Liver (tissue), 3 donors: ENCODE data around the gene COL4A1.

Experiments used
- CTCF ChIP-seq: fragments of 150-350 bp; IDR thresholded peaks from 2 replicates; pipeline ENCODE4 v1.5.1; 2017; ENCODE audit warnings: improper control_type of control experiment, low read depth, low read length; ENCODE audit not compliant: missing input control
- GABPA ChIP-seq, 2 donors: IDR thresholded peaks in 1 of 2; conservative IDR thresholded peaks in 1 of 2; 2 replicates each; pipeline ENCODE4 v1.6.1; 2016; ENCODE audit warnings: antibody characterized with exemption in 2 of 2, mild to moderate bottlenecking in 1 of 2, moderate library complexity in 1 of 2
- MAX ChIP-seq: IDR thresholded peaks from 2 replicates; pipeline ENCODE4 v1.6.1; 2016; ENCODE audit warnings: antibody characterized with exemption
- RAD21 ChIP-seq, 2 donors: IDR thresholded peaks; 2 replicates each; pipeline ENCODE4 v1.6.1; 2016; ENCODE audit warnings: antibody characterized with exemption in 2 of 2, mild to moderate bottlenecking in 2 of 2
- REST ChIP-seq: IDR thresholded peaks from 2 replicates; pipeline ENCODE4 v1.6.1; 2016; ENCODE audit warnings: antibody characterized with exemption, mild to moderate bottlenecking
- TF ChIP-seq, protein P1 (sequence below): IDR thresholded peaks from 2 replicates; pipeline ENCODE4 v1.6.1; 2016; ENCODE audit warnings: antibody characterized with exemption
- TF ChIP-seq, protein P2 (sequence below): IDR thresholded peaks from 2 replicates; pipeline ENCODE4 v1.6.1; 2016; ENCODE audit warnings: antibody characterized with exemption
- donor health status: healthy.
- donor health status: healthy.

DNA sequence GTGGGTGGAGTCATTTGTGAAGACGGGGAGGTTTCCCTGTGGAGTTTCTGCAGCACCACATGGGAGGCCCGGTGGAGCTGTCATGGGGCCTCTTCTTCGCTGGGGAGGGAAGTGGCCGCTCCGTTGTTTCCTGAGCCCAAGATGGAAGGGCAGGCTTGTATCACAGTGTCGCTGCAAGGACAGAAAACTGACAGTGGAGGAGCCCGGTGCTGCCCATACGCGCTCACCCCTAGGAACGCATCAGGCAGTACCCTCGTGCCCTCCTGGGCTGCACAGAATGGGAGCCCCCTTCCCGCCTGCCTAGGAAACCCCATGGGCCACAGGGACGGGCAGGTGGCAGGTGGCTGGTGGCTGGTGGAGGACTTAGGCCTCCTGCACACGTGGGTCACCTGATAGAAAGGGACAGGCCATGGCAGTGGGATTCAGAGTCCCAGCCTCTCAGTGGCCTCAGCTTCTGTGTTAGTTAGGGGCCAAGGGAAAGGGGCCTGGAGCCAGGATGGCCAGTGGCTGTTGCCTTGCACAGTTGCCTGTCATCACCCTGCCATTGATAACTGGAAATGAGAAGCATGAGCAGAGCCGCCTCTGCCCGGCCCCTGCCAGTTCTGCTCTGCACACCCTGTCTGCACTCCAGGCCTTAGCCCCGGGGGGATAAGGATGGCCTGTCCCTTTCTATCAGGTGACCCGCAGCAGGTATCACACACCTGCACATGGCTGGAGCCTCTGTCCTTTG lies 7.7 kb upstream of the COL4A1 start:
- TF ChIP-seq CTCF (no peak), REST (no peak), RAD21 (IDR thresholded peaks at IDR 0.05) (no peak), MAX (no peak), GABPA (IDR thresholded peaks at IDR 0.05 in 1 of 2, conservative IDR thresholded peaks at IDR 0.05 in 1 of 2) (no peak)
- TF ChIP-seq, protein P1, sequence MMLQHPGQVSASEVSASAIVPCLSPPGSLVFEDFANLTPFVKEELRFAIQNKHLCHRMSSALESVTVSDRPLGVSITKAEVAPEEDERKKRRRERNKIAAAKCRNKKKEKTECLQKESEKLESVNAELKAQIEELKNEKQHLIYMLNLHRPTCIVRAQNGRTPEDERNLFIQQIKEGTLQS: no peak
- TF ChIP-seq, protein P2, sequence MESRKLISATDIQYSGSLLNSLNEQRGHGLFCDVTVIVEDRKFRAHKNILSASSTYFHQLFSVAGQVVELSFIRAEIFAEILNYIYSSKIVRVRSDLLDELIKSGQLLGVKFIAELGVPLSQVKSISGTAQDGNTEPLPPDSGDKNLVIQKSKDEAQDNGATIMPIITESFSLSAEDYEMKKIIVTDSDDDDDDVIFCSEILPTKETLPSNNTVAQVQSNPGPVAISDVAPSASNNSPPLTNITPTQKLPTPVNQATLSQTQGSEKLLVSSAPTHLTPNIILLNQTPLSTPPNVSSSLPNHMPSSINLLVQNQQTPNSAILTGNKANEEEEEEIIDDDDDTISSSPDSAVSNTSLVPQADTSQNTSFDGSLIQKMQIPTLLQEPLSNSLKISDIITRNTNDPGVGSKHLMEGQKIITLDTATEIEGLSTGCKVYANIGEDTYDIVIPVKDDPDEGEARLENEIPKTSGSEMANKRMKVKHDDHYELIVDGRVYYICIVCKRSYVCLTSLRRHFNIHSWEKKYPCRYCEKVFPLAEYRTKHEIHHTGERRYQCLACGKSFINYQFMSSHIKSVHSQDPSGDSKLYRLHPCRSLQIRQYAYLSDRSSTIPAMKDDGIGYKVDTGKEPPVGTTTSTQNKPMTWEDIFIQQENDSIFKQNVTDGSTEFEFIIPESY: no peak
